Chondrocyte (in vitro differentiated cells): ENCODE results near the gene TGM1. TPM values are rescaled to one million over a fixed set of nuclear protein-coding genes. Genes with fewer than 3 reads are reported as not detected.

Source experiments
- DNase-seq: peaks from one replicate; pipeline ENCODE4 v3.0.0; 2021; ENCODE audit warnings: mixed read lengths, low spot score
- H3K27ac Mint-ChIP-seq: one replicate; pipeline ENCODE4 v1.8.0; 2021; ENCODE audit warnings: mild to moderate bottlenecking, moderate library complexity, mixed read lengths; ENCODE audit not compliant: unreplicated experiment
- H3K27me3 Mint-ChIP-seq: 2 replicates; pipeline ENCODE4 v1.8.0; 2021; ENCODE audit warnings: low read depth, mixed read lengths
- H3K36me3 Mint-ChIP-seq: 2 replicates; pipeline ENCODE4 v1.8.0; 2021; ENCODE audit warnings: low read depth, mixed read lengths
- H3K4me1 Mint-ChIP-seq: 2 replicates; pipeline ENCODE4 v1.8.0; 2021; ENCODE audit warnings: low read depth, mild to moderate bottlenecking, mixed read lengths
- H3K4me3 Mint-ChIP-seq: one replicate; pipeline ENCODE4 v1.8.0; 2021; ENCODE audit warnings: mild to moderate bottlenecking, moderate library complexity, mixed read lengths; ENCODE audit not compliant: unreplicated experiment
- H3K9me3 Mint-ChIP-seq: 2 replicates; pipeline ENCODE4 v1.8.0; 2021; ENCODE audit warnings: low read depth, mixed read lengths
- total RNA-seq: library from RNA; stranded (reverse); gene quantifications from 3 replicates; pipeline ENCODE4 v1.2.1, GENCODE V29; 2021
- TF ChIP-seq, protein P1 (sequence below): fragments of 200-600 bp; sonication (generic); IDR thresholded peaks from 2 replicates; pipeline ENCODE4 v1.5.0; 2021; ENCODE audit warnings: antibody characterized with exemption, mild to moderate bottlenecking, moderate library complexity

The TGM1 gene
- total RNA-seq, 1 donor from 2014 or later, result 3.3 TPM

DNA sequence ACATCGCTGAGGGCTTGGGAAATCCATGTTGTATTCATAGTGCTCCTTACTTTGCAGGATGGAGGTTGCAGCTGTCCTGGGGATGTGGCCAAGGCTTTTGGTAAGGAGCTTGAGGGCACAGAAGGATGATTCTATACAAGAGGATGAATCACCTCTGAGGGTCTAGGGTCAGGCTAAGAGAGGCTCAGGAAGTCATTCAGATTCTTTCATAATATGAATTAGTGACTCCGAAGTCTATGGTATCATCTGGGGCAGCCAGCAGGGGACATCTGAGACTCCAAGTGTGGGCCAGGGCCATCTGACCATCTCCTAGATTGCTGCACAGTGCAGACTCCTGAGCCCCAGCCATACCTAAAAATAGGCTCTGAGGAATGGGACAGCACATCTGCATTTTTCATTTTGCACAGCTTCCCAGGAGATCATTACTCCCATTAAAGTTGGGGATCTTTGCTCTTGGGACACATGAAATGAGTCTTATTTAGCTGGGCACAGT, 25.5 kb downstream of the TGM1 start:
- Mint-ChIP-seq H3K9me3 (no peaks in the 10 kb centered on the region), H3K4me3 (no peak overlapping the region), H3K27me3 (no peaks in the 10 kb centered on the region), H3K36me3 (peaks cover 22% of the 10 kb centered on the region), H3K27ac (no peak overlapping the region), H3K4me1 (peaks cover 74% of the 10 kb centered on the region)
- TF ChIP-seq, protein P1, sequence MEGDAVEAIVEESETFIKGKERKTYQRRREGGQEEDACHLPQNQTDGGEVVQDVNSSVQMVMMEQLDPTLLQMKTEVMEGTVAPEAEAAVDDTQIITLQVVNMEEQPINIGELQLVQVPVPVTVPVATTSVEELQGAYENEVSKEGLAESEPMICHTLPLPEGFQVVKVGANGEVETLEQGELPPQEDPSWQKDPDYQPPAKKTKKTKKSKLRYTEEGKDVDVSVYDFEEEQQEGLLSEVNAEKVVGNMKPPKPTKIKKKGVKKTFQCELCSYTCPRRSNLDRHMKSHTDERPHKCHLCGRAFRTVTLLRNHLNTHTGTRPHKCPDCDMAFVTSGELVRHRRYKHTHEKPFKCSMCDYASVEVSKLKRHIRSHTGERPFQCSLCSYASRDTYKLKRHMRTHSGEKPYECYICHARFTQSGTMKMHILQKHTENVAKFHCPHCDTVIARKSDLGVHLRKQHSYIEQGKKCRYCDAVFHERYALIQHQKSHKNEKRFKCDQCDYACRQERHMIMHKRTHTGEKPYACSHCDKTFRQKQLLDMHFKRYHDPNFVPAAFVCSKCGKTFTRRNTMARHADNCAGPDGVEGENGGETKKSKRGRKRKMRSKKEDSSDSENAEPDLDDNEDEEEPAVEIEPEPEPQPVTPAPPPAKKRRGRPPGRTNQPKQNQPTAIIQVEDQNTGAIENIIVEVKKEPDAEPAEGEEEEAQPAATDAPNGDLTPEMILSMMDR, result no peak
- no peak for DNase-seq

DNA sequence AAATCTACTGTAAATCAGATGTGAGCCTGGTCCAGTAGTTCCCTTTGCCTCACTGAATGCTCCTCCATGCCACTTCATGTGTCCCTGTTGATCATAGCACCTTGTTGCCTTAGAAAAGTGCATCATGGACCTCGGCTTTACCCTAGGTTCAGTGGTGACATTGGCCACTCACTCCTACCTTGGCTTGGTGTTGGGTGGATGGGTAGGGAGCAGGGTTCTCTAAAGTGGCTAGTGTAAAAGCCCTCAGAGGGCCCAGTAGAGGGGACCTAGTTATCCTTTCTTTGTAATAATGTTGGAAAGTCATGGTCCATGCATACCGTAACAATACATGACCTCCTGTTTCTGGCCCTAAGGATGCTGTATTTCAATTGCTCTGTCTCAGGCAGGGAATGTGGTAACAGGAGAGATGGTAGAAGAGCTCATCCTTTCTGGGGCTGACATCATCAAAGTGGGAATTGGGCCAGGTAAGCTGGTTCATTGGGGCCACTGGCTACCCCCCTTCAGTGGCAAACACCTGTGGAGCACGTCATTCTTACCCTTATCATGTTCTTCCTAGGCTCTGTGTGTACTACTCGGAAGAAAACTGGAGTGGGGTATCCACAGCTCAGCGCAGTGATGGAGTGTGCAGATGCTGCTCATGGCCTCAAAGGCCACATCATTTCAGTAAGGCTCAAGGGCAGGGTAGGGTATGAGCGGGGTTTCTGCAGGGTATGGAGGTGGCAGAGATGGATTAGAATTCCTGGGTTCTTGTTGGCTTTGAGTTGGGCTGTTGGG, 26.1 kb downstream of the TGM1 start:
- H3K4me3 Mint-ChIP-seq, result no peak overlapping the region
- peaks cover 74% of the 10 kb centered on the region for H3K4me1 Mint-ChIP-seq
- DNase-seq, result no peak
- TF ChIP-seq, protein P1, result no peak
- no peak overlapping the region for H3K27ac Mint-ChIP-seq
- no peaks in the 10 kb centered on the region for H3K27me3 Mint-ChIP-seq
- no peaks in the 10 kb centered on the region for H3K9me3 Mint-ChIP-seq
- H3K36me3 Mint-ChIP-seq, result peaks cover 22% of the 10 kb centered on the region

GRCh38 chr14:24235804-24236688, 26.9 kb downstream of the TGM1 start:
- peaks cover 77% of the 10 kb centered on the region for H3K4me1 Mint-ChIP-seq

DNA sequence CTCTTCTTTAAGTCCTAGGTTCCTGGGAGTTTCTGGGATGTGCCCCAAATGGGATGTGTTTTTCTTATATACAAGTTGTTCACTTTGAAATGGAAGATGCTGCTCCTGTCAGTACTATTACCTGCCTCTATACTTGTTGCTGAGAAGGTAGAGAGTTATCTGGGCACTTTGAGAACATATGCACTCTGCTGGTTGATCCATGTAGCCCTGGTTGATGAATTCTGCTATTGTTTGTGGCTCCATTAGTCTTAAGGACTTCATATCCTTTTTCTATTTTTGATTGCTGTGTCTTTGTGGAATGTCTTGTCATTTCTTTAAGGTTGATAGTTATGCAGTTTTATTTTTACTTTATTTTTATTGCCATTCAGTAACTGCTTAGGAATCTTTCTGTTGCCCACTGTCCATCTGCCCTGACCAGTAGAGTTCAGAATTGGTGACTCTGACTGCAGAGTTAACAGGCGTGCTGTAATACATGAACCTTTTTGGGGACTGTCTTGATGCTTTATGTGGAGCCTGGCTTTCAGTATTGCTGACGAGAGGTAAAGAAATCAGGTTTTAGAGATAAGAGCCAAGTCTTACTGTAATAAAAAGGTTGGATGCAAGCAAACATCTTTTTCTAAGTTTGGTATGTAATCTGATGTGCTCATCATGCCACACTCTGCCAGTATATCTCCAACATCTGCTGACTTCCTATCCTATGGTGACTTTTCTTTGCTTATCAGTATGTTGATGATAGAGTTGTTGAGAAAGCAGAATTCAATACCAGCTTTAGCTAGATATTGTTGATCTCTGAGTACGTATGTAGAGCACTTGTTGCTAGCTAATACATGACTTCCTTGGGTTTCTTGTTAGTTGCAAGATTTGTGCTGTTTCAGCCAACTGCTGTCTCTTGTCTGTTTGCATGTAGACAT, 28.6 kb downstream of the TGM1 start:
- H3K36me3 Mint-ChIP-seq, result peaks cover 21% of the 10 kb centered on the region
- DNase-seq, result no peak
- no peaks in the 10 kb centered on the region for H3K9me3 Mint-ChIP-seq
- H3K27me3 Mint-ChIP-seq, result no peaks in the 10 kb centered on the region
- no peak overlapping the region for H3K27ac Mint-ChIP-seq
- TF ChIP-seq, protein P1, result no peak
- no peak overlapping the region for H3K4me3 Mint-ChIP-seq
- peaks cover 62% of the 10 kb centered on the region for H3K4me1 Mint-ChIP-seq

More at GRCh38 chr14:24235804-24236688, 26.9 kb downstream of the TGM1 start:
- H3K27ac Mint-ChIP-seq, result no peak overlapping the region
- peaks cover 22% of the 10 kb centered on the region for H3K36me3 Mint-ChIP-seq
- no peaks in the 10 kb centered on the region for H3K9me3 Mint-ChIP-seq
- TF ChIP-seq, protein P1, result no peak
- H3K4me3 Mint-ChIP-seq, result no peak overlapping the region
- no peak for DNase-seq
- H3K27me3 Mint-ChIP-seq, result no peaks in the 10 kb centered on the region
